ENCODE results near the gene TSPAN1. TPM values are rescaled to one million over a fixed set of nuclear protein-coding genes. Genes with fewer than 3 reads are reported as not detected.

Gene TSPAN1
- total RNA-seq = under 1 TPM in 1 of 2 donors, not detected in 1; 1.00 TPM

GRCh38 chr1:46174448-46175231 is at the start of gene TSPAN1:
Gene TSPAN1 (plus strand): TSS chr1:46175087. CDS start chr1:46181108, 6,021 bp downstream.

GRCh38 chr1:46132529-46133180 is 42.2 kb upstream of the TSPAN1 start, which contains the start of gene PIK3R3:
Gene PIK3R3 (minus strand): TSS chr1:46132629. CDS start chr1:46131952, 677 bp downstream.

GRCh38 chr1:46176211-46176865 is 1.5 kb downstream of the TSPAN1 start, which contains the start of gene P3R3URF:
Gene P3R3URF (minus strand): TSS chr1:46176488. CDS start chr1:46176471, 17 bp downstream.

GRCh38 chr1:46197964-46198811 is 23.3 kb downstream of the TSPAN1 start, which contains the start of gene POMGNT1:
Gene POMGNT1 (minus strand): TSS chr1:46198434. CDS start chr1:46197821, 613 bp downstream.

Small RNAs within 50 kb of the gene (small RNA-seq; reads per million reads assigned to genes)
- gene AL672043.1 = 0 reads per million in 2 donors

Other genes starting within 250 kb of the TSPAN1 start
- gene PIK3R3, start 42.5 kb upstream of the TSPAN1 start, total RNA-seq = 10 to 100 TPM in 1 of 2 donors, 1 to 10 TPM in 1; 6.7 to 14.5 TPM
- gene P3R3URF, start 1.4 kb downstream of the TSPAN1 start, total RNA-seq = not detected
- 10 to 100 TPM; 86.4 to 96.9 TPM for gene POMGNT1, start 23.3 kb downstream of the TSPAN1 start, total RNA-seq
- 10 to 100 TPM; 12.3 to 14.5 TPM for gene LURAP1, start 28.2 kb downstream of the TSPAN1 start, total RNA-seq
- gene RAD54L, start 72.7 kb downstream of the TSPAN1 start, total RNA-seq = 10 to 100 TPM in 1 of 2 donors, 1 to 10 TPM in 1; 4.5 to 13.0 TPM
- gene LRRC41, start 128.5 kb downstream of the TSPAN1 start, total RNA-seq = 10 to 100 TPM; 86.7 to 90.9 TPM
- gene UQCRH, start 128.6 kb downstream of the TSPAN1 start, total RNA-seq = 100 to 1,000 TPM; 258 to 297 TPM
- gene NSUN4, start 165.7 kb downstream of the TSPAN1 start, total RNA-seq = 10 to 100 TPM; 23.1 to 26.6 TPM
- gene FAAH, start 219.2 kb downstream of the TSPAN1 start, total RNA-seq = 1 to 10 TPM; 1.3 to 5.9 TPM

All from melanocyte of skin (primary cell).